H1 (cell line): Measurements from ENCODE around the gene ATG7. TPM values are rescaled to one million over a fixed set of nuclear protein-coding genes. Genes with fewer than 3 reads are reported as not detected.

Source experiments
- NRF1 ChIP-seq: IDR thresholded peaks from 2 replicates; pipeline ENCODE4 v1.6.1; 2011; ENCODE audit warnings: mild to moderate bottlenecking, low read depth, low read length, improper control_type of control experiment
- POU5F1 ChIP-seq: IDR thresholded peaks from 2 replicates; pipeline ENCODE4 v1.6.1; 2011; ENCODE audit warnings: low read depth, mild to moderate bottlenecking, low read length, moderate library complexity
- polyA plus RNA-seq, 7 experiments: library from polyadenylated mRNA; depleted of rRNA in 3 of 7; stranded (reverse) in 5 of 7; unstranded in 2 of 7; fragments of >200 nt in 5 of 7; fragments of 200-250 nt in 2 of 7; gene quantifications; 1 replicate in 5 of 7; 2 replicates in 1 of 7; 4 replicates in 1 of 7; pipeline versions ENCODE4 v1.2.1 to v1.2.3, GENCODE V29; 2011 to 2013; ENCODE audit warnings: missing spikeins in 2 of 7, mixed read lengths in 2 of 7
- total RNA-seq: library from RNA; stranded (reverse); fragmentation: NEBNext Ultra II Directional; extraction: Animal tissue kit (Norgen Biotek cat#: 25700); gene quantifications from 2 replicates; pipeline ENCODE4 v1.2.1, GENCODE V29; 2021

The ATG7 gene
- total and polyA plus RNA-seq, 2 of the 8 experiments (the other 6 are each of a cell fraction or from before 2014, with no cell fraction given), result 15.0 to 19.1 TPM

- TF ChIP-seq NRF1 (no peak), POU5F1 (no peak)
Measured at GRCh38 chr3:11238060-11238459, 34.1 kb upstream of the ATG7 start (continued).
